NCI-H345 (cell line): ENCODE measurements around the gene KDM4B.
A peak's percentile ranks its signal among the peaks of the same experiment; 100 is the strongest.
"Not testable (repeated sequence)": the region's sequence is repeated elsewhere in the genome, so short reads cannot be mapped to it uniquely, and the experiment has no call there.

ENCODE experiments used
- DNase-seq: peaks from one replicate; lab custom pipeline; 2025; lab: John Stamatoyannopoulos, UW

KDM4B gene

GRCh38 chr19:5177745-5178450, 209.0 kb downstream of the KDM4B start:
- DNase-seq, result no peak

- no peak for DNase-seq
Observed at GRCh38 chr19:5178841-5179240, 209.9 kb downstream of the KDM4B start.

GRCh38 chr19:5179256-5179655, 210.3 kb downstream of the KDM4B start:
- DNase-seq, result no peak

GRCh38 chr19:5181329-5181728, 212.4 kb downstream of the KDM4B start:
- DNase-seq, result no peak

GRCh38 chr19:5182751-5183150, 213.8 kb downstream of the KDM4B start:
- no peak for DNase-seq

GRCh38 chr19:5183616-5184015, 214.7 kb downstream of the KDM4B start:
- no peak for DNase-seq

GRCh38 chr19:5184930-5185329, 216.0 kb downstream of the KDM4B start:
- no peak for DNase-seq

- DNase-seq, result no peak
Observed at GRCh38 chr19:5186293-5187050, 217.6 kb downstream of the KDM4B start.

- DNase-seq, result no peak
Observed at GRCh38 chr19:5188548-5189317, 219.8 kb downstream of the KDM4B start.

- DNase-seq, result no peak
Observed at GRCh38 chr19:5189318-5189607, 220.3 kb downstream of the KDM4B start.

GRCh38 chr19:5191091-5191490, 222.2 kb downstream of the KDM4B start:
- DNase-seq, result no peak

GRCh38 chr19:5192568-5192967, 223.7 kb downstream of the KDM4B start:
- no peak for DNase-seq

GRCh38 chr19:5193192-5193591, 224.3 kb downstream of the KDM4B start:
- DNase-seq, result peak; percentile 67

GRCh38 chr19:5194641-5195040, 225.7 kb downstream of the KDM4B start:
- DNase-seq, result no peak

GRCh38 chr19:5195587-5195986, 226.7 kb downstream of the KDM4B start:
- not testable (repeated sequence) for DNase-seq

- no peak for DNase-seq
Observed at GRCh38 chr19:5196832-5197231, 227.9 kb downstream of the KDM4B start.

- DNase-seq, result no peak
Observed at GRCh38 chr19:5200844-5201243, 231.9 kb downstream of the KDM4B start.

- DNase-seq, result no peak
Observed at GRCh38 chr19:5202553-5202952, 233.6 kb downstream of the KDM4B start.
